Coronary artery (tissue), 2 donors: Measurements from ENCODE around the gene BNIPL.

Source experiments
- DNase-seq: peaks from one replicate; pipeline ENCODE4 v3.0.0-alpha.2; 2017; ENCODE audit warnings: low spot score
- H3K27ac ChIP-seq, 2 donors: fragments of 200-600 bp; sonication (generic); one replicate each; pipeline ENCODE4 v1.5.1; 2016 to 2019
- H3K4me3 ChIP-seq: fragments of 200-600 bp; sonication (generic); 2 replicates; pipeline ENCODE4 v1.5.1; 2016; ENCODE audit warnings: mild to moderate bottlenecking, moderate library complexity
- TF ChIP-seq, protein P1 (sequence below): fragments of 200-600 bp; sonication (generic); IDR thresholded peaks from one replicate; pipeline ENCODE4 v1.5.1; 2019; ENCODE audit warnings: antibody characterized with exemption

The BNIPL gene

DNA sequence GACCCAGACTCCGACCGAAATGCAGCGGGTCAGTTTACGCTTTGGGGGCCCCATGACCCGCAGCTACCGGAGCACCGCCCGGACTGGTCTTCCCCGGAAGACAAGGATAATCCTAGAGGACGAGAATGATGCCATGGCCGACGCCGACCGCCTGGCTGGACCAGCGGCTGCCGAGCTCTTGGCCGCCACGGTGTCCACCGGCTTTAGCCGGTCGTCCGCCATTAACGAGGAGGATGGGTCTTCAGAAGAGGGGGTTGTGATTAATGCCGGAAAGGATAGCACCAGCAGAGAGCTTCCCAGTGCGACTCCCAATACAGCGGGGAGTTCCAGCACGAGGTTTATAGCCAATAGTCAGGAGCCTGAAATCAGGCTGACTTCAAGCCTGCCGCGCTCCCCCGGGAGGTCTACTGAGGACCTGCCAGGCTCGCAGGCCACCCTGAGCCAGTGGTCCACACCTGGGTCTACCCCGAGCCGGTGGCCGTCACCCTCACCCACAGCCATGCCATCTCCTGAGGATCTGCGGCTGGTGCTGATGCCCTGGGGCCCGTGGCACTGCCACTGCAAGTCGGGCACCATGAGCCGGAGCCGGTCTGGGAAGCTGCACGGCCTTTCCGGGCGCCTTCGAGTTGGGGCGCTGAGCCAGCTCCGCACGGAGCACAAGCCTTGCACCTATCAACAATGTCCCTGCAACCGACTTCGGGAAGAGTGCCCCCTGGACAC lies 11.7 kb downstream of the BNIPL start:
- peak overlapping the region; percentile 93 for H3K27ac ChIP-seq
- peak; percentile 90 for DNase-seq

DNA sequence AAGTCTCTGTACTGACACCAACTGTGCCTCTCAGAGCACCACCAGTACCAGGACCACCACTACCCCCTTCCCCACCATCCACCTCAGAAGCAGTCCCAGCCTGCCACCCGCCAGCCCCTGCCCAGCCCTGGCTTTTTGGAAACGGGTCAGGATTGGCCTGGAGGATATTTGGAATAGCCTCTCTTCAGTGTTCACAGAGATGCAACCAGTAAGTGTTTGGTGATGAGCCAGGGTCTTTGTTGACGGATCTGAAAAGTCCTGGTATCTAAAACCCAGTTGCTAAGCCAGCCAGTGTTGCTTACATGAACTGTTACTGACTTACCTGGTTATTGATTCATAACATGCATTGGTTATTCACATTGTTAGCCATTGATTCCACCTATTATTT lies 12.3 kb downstream of the BNIPL start:
- H3K4me3 ChIP-seq: peak overlapping the region; percentile 84
- peak overlapping the region; percentile 93 for H3K27ac ChIP-seq
- TF ChIP-seq, protein P1, sequence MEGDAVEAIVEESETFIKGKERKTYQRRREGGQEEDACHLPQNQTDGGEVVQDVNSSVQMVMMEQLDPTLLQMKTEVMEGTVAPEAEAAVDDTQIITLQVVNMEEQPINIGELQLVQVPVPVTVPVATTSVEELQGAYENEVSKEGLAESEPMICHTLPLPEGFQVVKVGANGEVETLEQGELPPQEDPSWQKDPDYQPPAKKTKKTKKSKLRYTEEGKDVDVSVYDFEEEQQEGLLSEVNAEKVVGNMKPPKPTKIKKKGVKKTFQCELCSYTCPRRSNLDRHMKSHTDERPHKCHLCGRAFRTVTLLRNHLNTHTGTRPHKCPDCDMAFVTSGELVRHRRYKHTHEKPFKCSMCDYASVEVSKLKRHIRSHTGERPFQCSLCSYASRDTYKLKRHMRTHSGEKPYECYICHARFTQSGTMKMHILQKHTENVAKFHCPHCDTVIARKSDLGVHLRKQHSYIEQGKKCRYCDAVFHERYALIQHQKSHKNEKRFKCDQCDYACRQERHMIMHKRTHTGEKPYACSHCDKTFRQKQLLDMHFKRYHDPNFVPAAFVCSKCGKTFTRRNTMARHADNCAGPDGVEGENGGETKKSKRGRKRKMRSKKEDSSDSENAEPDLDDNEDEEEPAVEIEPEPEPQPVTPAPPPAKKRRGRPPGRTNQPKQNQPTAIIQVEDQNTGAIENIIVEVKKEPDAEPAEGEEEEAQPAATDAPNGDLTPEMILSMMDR: no peak
- no peak for DNase-seq

More for the DNA sequence above, 11.7 kb downstream of the BNIPL start:
- peak overlapping the region; percentile 84 for H3K4me3 ChIP-seq
- TF ChIP-seq, protein P1: no peak

DNA sequence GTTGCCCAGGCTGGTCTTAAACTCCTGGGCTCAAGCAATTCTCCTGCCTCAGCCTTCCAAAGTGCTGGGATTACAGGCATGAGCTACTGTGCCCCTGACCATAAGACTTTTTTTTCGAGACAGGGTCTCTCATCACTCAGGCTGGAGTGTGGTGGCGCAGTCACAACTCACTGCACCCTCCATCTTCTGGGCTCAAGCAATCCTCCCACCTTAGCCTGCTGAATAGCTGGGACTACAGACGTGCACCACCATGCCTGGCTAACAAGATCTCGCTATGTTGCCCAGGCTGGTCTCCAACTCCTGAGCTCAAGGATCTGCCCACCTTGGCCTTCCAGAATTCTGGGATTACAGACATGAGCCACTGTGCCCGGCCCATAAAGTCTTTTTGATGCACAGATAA lies 13.1 kb downstream of the BNIPL start:
- no peak for DNase-seq
- peak overlapping the region; percentile 22 for H3K4me3 ChIP-seq
- TF ChIP-seq, protein P1: no peak
- peak overlapping the region in 1 of 2 donors; percentile 47 for H3K27ac ChIP-seq

DNA sequence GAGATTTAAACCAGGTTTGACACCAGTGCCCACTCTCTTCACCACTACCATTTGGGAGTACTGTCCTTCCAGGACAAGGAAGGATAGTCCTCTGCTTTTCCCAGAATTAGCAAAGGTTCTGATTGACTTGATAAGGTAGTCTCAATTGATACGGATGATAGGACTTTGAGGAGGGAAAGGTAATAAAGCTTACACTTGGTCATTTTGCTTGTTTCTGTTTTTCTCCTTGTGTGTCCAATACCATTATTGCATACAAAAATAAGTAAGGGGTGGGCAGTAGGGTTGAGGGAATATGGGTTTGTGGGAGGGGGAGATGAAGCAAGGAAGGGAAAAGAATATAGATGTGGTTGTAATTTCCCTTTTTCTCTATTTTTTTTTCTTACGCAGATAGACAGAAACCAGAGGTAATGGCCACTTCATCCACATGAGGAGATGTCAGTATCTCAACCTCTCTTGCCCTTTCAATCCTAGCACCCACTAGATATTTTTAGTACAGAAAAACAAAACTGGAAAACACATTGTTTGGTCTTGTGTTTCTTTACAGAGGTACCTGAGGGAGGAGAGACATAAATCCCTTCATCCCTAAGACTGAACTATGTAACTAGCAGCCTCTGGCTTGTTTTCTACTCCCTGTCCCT lies 13.8 kb downstream of the BNIPL start:
- DNase-seq: no peak
- no peak overlapping the region for H3K27ac ChIP-seq
- TF ChIP-seq, protein P1: no peak
- no peak overlapping the region for H3K4me3 ChIP-seq

DNA sequence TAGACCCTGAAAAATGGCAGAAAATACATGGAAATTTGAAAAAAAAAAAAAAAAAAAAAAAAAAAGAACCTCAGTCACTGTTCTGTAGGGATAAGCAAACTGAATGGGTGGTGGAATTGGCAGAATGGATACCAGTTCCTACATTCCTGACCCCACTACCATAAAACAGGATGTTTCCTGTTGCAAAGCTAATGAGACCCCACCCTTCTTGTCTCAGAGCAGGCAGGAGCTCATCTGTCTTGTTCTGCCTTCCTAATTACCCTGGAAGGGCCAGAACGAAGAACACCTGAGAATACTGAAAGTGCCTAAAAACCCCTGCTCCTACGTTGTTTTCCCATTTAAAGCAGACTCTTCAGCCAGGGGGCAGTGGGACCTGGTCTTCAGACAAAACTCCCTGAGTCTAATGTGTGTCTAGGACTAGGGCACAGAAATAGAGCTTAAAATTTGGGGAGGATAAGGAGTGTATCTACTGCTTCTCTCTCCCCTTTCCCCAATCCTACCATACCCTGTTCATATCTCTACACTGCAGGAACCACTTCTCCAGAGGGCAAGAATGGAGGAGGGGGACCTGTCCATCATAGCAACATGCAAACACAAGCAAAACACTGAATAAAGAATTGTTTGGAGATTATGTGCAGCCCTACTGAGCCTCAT lies 15.1 kb downstream of the BNIPL start:
- Histone ChIP-seq H3K27ac (no peak overlapping the region), H3K4me3 (no peak overlapping the region)
- DNase-seq: no peak
- TF ChIP-seq, protein P1: no peak

DNA sequence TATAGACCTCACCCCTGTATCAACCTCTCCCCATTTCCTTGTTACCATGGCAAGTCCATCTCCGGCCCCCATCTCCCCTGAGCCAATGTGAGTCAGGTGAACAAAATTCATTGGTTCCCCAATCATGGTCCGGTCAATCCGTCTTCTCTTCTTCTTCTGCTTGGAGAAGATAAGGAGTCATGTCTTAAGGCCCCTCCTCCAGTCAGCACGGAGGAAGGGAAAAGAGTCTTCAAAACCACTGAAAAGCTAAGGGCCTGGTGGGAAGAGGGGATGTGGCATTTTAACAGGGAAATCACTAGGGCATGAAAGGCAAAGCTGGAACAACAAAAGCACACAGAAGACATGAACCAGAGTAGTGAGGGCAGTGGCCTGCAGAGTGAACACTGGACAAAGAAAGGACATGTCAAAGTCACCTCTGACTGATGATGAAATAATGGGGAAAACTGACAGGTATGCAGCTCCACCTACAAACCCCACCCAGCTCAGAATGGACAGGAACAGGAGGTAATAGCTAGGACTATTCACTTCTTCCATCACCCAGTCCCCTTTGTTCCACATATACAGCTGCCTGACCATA lies 18.7 kb downstream of the BNIPL start:
- no peak for DNase-seq
- TF ChIP-seq, protein P1: no peak
- Histone ChIP-seq H3K4me3 (no peak overlapping the region), H3K27ac (peak overlapping the region in 1 of 2 donors; percentile 98)
